VCaP (cell line): ENCODE data around the gene ITCH.
A peak's percentile ranks its signal among the peaks of the same experiment; 100 is the strongest.
"Not testable (repeated sequence)": the region's sequence is repeated elsewhere in the genome, so short reads cannot be mapped to it uniquely, and the experiment has no call there.

Experiments
- H3K27ac ChIP-seq: fragments of 450-650 bp; 2 replicates; pipeline ENCODE4 v1.5.1; 2017
- CTCF ChIP-seq: fragments of 450-650 bp; conservative IDR thresholded peaks from 2 replicates; pipeline ENCODE4 v1.5.1; 2017; ENCODE audit warnings: mild to moderate bottlenecking, moderate library complexity

The ITCH gene

GRCh38 chr20:34350095-34350494 lies 13.0 kb upstream of the ITCH start:
- no peak for TF ChIP-seq CTCF
- H3K27ac ChIP-seq: no peak overlapping the region

- not testable (repeated sequence) for H3K27ac ChIP-seq
These were observed 9.6 kb upstream of the ITCH start for GRCh38 chr20:34353467-34353866.

GRCh38 chr20:34355427-34355826 lies 7.6 kb upstream of the ITCH start:
- no peak for TF ChIP-seq CTCF
- H3K27ac ChIP-seq: no peak overlapping the region

GRCh38 chr20:34359729-34360128 lies 3.3 kb upstream of the ITCH start:
- not testable (repeated sequence) for H3K27ac ChIP-seq

- TF ChIP-seq CTCF: no peak
- peak overlapping the region; percentile 89 for H3K27ac ChIP-seq
These were observed 491 bp upstream of the ITCH start for GRCh38 chr20:34362502-34363061.

- peak overlapping the region; percentile 89 for H3K27ac ChIP-seq
These were observed 571 bp downstream of the ITCH start for GRCh38 chr20:34363465-34364222.

GRCh38 chr20:34364223-34364506 lies 1.1 kb downstream of the ITCH start:
- TF ChIP-seq CTCF: no peak
- H3K27ac ChIP-seq: peak overlapping the region; percentile 89

More at GRCh38 chr20:34363465-34364222, 571 bp downstream of the ITCH start:
- TF ChIP-seq CTCF: no peak

- no peak for TF ChIP-seq CTCF
- H3K27ac ChIP-seq: no peak overlapping the region
These were observed 2.7 kb downstream of the ITCH start for GRCh38 chr20:34365765-34366213.
